ENCODE results near the gene OGA. TPM values are rescaled to one million over a fixed set of nuclear protein-coding genes. Genes with fewer than 3 reads are reported as not detected.

Gene OGA
- total and polyA plus RNA-seq, 2 donors (not counting 3 experiments of a cell fraction or from before 2014, with no cell fraction given) = 30.8 to 118 TPM

DNA sequence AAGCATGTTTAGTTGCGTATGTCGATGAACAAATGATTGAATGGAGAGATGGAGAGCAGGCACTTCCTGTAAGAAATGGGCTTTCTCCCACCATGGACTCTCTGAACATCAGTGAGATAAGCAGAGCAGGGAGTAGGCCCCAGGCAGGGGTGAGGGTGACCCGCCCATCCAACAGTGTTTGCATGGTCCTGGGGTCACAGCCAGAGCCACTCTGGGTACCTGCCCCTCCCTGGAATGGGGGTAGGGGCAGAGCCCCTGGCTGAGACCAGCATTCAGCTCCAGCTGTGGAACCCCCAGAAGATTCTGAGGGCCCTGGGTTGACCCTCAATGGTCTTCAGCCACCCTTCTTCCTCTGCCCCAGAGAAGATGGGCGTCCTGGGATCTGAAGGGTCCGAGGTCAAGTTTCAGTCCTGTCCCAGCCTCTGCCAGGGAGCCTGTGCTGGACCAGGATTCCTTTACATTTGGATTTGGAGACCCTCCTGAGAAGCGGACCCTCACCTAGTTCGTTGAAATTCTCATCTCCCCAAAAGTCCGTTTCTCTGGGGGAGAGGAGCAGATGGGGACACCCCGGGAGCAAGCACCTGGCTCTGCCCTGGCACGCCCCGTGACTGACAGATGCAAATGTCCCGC lies 40.0 kb downstream of the OGA start:
- Histone ChIP-seq H3K27ac (ENCODE audit: insufficient read depth, low read depth, low read length) (no peak overlapping the region), H3K4me1 (ENCODE audit: control insufficient read depth, extremely low read depth, insufficient read depth, low read length) (peaks cover 19% of the 10 kb centered on the region), H3K79me2 (ENCODE audit: control insufficient read depth, insufficient read depth, low read length) (peaks cover 7% of the 10 kb centered on the region), H3K27me3 (ENCODE audit: control insufficient read depth in 2 of 2, insufficient read depth in 2 of 2, low read length in 2 of 2) (peaks cover 36 to 47% of the 10 kb centered on the region in 2 experiments), H2AFZ (ENCODE audit: low read depth, low read length) (no peak overlapping the region), H3K4me3 (replicated peaks in 1 of 3; ENCODE audit: insufficient read depth in 1 of 3, low read depth in 1 of 3, low read length in 3 of 3) (no peak overlapping the region), H3K36me3 (ENCODE audit: control insufficient read depth in 2 of 2, extremely low read depth in 1 of 2, insufficient read depth in 2 of 2, low read length in 2 of 2) (no peaks in the 10 kb centered on the region), H3K9me3 (replicated peaks; ENCODE audit: control insufficient read depth, insufficient read depth, low read length) (no peaks in the 10 kb centered on the region), H3K9me1 (replicated peaks; ENCODE audit: control insufficient read depth, extremely low read depth, insufficient read depth, low read length) (no peaks in the 10 kb centered on the region), H3K4me2 (ENCODE audit: insufficient read depth, low read length) (no peak overlapping the region), H4K20me1 (replicated peaks; ENCODE audit: control insufficient read depth, extremely low read depth, insufficient read depth, low read length) (no peaks in the 10 kb centered on the region), H3K9ac (replicated peaks; ENCODE audit: extremely low read depth, insufficient read depth, low read length) (no peak overlapping the region)
- FAIRE-seq (no peak), DNase-seq (ENCODE audit: low read depth, low spot score) (no peak)
- no peak for TF ChIP-seq EZH2 (IDR thresholded peaks at IDR 0.05; ENCODE audit: borderline replicate concordance, low read depth, low read length, severe bottlenecking)
- no peak for TF ChIP-seq POLR2AphosphoS5 (IDR thresholded peaks at IDR 0.05; ENCODE audit: insufficient read depth, low read depth, low read length)
- TF ChIP-seq GATA2 (IDR thresholded peaks at IDR 0.05; ENCODE audit: insufficient read depth, insufficient read length, low read depth, low read length) = no peak
- TF ChIP-seq, protein P1, sequence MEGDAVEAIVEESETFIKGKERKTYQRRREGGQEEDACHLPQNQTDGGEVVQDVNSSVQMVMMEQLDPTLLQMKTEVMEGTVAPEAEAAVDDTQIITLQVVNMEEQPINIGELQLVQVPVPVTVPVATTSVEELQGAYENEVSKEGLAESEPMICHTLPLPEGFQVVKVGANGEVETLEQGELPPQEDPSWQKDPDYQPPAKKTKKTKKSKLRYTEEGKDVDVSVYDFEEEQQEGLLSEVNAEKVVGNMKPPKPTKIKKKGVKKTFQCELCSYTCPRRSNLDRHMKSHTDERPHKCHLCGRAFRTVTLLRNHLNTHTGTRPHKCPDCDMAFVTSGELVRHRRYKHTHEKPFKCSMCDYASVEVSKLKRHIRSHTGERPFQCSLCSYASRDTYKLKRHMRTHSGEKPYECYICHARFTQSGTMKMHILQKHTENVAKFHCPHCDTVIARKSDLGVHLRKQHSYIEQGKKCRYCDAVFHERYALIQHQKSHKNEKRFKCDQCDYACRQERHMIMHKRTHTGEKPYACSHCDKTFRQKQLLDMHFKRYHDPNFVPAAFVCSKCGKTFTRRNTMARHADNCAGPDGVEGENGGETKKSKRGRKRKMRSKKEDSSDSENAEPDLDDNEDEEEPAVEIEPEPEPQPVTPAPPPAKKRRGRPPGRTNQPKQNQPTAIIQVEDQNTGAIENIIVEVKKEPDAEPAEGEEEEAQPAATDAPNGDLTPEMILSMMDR (IDR thresholded peaks at IDR 0.05; ENCODE audit: extremely low read depth in 1 of 2, insufficient read depth in 1 of 2, low read depth in 1 of 2, low read length in 2 of 2) = no peak
- no peak for TF ChIP-seq MYC (IDR thresholded peaks at IDR 0.05; ENCODE audit: low read depth, low read length)
- no peak for TF ChIP-seq POLR2A (IDR thresholded peaks at IDR 0.05; ENCODE audit: low read depth, low read length)
- TF ChIP-seq FOS (IDR thresholded peaks at IDR 0.05; ENCODE audit: borderline replicate concordance, insufficient read depth, low read length) = no peak
- TF ChIP-seq, protein P2, sequence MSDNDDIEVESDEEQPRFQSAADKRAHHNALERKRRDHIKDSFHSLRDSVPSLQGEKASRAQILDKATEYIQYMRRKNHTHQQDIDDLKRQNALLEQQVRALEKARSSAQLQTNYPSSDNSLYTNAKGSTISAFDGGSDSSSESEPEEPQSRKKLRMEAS (IDR thresholded peaks at IDR 0.05; ENCODE audit: insufficient read depth, insufficient read length) = no peak
- TF ChIP-seq JUN (IDR thresholded peaks at IDR 0.05; ENCODE audit: borderline replicate concordance, insufficient read depth, insufficient read length, low read depth) = no peak
- dilution Hi-C loops (cut with MboI; ENCODE audit: extremely low pct_ligation_motif_present, low sequenced_read_pairs) = no loop called here
- ChIA-PET POLR2A (interaction anchor here (1.1 kb wide), 1 partner anchor 35 kb away, joined by 4 read pairs; no protein-coding TSS in a partner anchor), CTCF (interaction anchor here (1.0 to 1.4 kb wide), 9 partner anchors 10 to 567 kb away, joined by 3 to 24 read pairs (median 3); no protein-coding TSS in a partner anchor)
- intact Hi-C loops (cut with micrococcal nuclease) = no loop called here
- BruUV-seq (replicated peaks) = no TSS peak
